H1 (cell line): Measurements from ENCODE around the gene NUB1. TPM values are rescaled to one million over a fixed set of nuclear protein-coding genes. Genes with fewer than 3 reads are reported as not detected.
A peak's percentile ranks its signal among the peaks of the same experiment; 100 is the strongest.

ENCODE experiments used
- BACH1 ChIP-seq: IDR thresholded peaks from 2 replicates; pipeline ENCODE4 v1.6.1; 2012; ENCODE audit warnings: low read length, improper control_type of control experiment
- CHD1 ChIP-seq: IDR thresholded peaks from 2 replicates; pipeline ENCODE4 v1.6.1; 2012; ENCODE audit warnings: low read depth, low read length, improper control_type of control experiment
- KDM4A ChIP-seq: IDR thresholded peaks from one replicate; pipeline ENCODE4 v1.7.1; 2012; ENCODE audit warnings: low read depth, mild to moderate bottlenecking, moderate library complexity, low read length, inconsistent platforms; ENCODE audit not compliant: severe bottlenecking
- SIRT6 ChIP-seq: IDR thresholded peaks from one replicate; pipeline ENCODE4 v1.7.1; 2012; ENCODE audit warnings: low read length, inconsistent platforms
- TAF1 ChIP-seq: IDR thresholded peaks from 2 replicates; pipeline ENCODE4 v1.6.1; 2011; ENCODE audit warnings: mild to moderate bottlenecking, low read depth, low read length
- polyA plus RNA-seq, 7 experiments: library from polyadenylated mRNA; depleted of rRNA in 3 of 7; stranded (reverse) in 5 of 7; unstranded in 2 of 7; fragments of >200 nt in 5 of 7; fragments of 200-250 nt in 2 of 7; gene quantifications; 1 replicate in 5 of 7; 2 replicates in 1 of 7; 4 replicates in 1 of 7; pipeline versions ENCODE4 v1.2.1 to v1.2.3, GENCODE V29; 2011 to 2013; ENCODE audit warnings: missing spikeins in 2 of 7, mixed read lengths in 2 of 7
- total RNA-seq: library from RNA; stranded (reverse); fragmentation: NEBNext Ultra II Directional; extraction: Animal tissue kit (Norgen Biotek cat#: 25700); gene quantifications from 2 replicates; pipeline ENCODE4 v1.2.1, GENCODE V29; 2021
- TF ChIP-seq, protein P1 (sequence below): IDR thresholded peaks from 2 replicates; pipeline ENCODE4 v1.6.1; 2011; ENCODE audit warnings: low read depth, mild to moderate bottlenecking, low read length; ENCODE audit not compliant: insufficient read depth
- TF ChIP-seq, protein P2 (sequence below), 3 experiments: IDR thresholded peaks; 1 replicate in 2 of 3; 2 replicates in 1 of 3; pipeline versions ENCODE4 v1.5.1 to v1.6.1; 2011; ENCODE audit warnings: low read length in 3 of 3, mild to moderate bottlenecking in 3 of 3, inconsistent platforms in 2 of 3, low read depth in 1 of 3, moderate library complexity in 1 of 3; ENCODE audit not compliant: insufficient read depth in 1 of 3; ENCODE audit errors: control extremely low read depth in 1 of 3

The NUB1 gene
- total and polyA plus RNA-seq, 2 of the 8 experiments (the other 6 are each of a cell fraction or from before 2014, with no cell fraction given): 22.1 to 43.5 TPM

DNA sequence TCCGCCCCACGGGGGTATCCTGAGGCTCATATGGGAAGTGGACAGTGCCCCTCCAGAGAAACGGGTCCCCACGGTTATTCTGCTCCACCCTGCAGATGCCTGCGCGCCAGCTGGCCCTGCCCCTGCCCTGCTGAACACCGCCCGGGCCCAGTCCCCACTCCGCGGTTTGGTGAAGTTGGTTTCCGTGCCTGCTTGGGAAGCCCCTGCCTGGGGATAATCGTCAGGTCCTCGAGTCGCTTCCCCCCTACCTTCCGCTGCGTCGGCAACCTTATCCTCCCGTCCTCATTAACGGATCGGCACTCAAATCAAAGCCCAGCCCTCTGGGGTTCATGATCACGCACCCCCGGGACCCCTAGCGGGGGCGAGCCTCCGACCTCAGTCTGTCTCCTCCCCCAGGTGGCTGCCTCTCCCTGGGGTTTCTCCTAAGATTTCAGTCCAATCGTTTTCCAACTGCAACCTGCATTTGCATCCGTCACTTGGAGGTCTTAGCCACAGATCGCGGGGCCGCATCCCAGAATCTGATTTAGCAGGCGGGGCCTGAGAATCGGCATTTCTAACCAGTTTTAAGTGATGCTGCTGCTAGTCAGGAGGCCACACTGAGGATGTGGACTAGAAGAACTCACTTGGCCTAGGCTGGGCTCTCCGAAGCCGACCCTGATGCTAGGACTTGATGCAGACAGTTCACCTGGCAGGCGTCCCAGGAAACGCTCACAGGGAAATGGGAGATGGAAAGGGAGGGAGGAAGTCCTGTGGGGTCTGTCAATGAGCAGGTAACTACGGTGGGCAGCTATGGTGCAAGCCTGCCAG is 40.7 kb downstream of the NUB1 start (continued):
- TF ChIP-seq KDM4A (peak; percentile 4), BACH1 (no peak), TAF1 (no peak), SIRT6 (no peak), CHD1 (no peak)
- TF ChIP-seq, protein P1, sequence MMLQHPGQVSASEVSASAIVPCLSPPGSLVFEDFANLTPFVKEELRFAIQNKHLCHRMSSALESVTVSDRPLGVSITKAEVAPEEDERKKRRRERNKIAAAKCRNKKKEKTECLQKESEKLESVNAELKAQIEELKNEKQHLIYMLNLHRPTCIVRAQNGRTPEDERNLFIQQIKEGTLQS: no peak
- TF ChIP-seq, protein P2, sequence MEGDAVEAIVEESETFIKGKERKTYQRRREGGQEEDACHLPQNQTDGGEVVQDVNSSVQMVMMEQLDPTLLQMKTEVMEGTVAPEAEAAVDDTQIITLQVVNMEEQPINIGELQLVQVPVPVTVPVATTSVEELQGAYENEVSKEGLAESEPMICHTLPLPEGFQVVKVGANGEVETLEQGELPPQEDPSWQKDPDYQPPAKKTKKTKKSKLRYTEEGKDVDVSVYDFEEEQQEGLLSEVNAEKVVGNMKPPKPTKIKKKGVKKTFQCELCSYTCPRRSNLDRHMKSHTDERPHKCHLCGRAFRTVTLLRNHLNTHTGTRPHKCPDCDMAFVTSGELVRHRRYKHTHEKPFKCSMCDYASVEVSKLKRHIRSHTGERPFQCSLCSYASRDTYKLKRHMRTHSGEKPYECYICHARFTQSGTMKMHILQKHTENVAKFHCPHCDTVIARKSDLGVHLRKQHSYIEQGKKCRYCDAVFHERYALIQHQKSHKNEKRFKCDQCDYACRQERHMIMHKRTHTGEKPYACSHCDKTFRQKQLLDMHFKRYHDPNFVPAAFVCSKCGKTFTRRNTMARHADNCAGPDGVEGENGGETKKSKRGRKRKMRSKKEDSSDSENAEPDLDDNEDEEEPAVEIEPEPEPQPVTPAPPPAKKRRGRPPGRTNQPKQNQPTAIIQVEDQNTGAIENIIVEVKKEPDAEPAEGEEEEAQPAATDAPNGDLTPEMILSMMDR (IDR thresholded peaks at IDR 0.05; ENCODE audit: control extremely low read depth in 1 of 3, insufficient read depth in 1 of 3, low read depth in 1 of 3, low read length in 3 of 3): no peak
- TF ChIP-seq, all 59 proteins: peak for 3
